ENCODE data around the gene CCDC187.
"Not testable (repeated sequence)": the region's sequence is repeated elsewhere in the genome, so short reads cannot be mapped to it uniquely, and the experiment has no call there.

The CCDC187 gene

DNA sequence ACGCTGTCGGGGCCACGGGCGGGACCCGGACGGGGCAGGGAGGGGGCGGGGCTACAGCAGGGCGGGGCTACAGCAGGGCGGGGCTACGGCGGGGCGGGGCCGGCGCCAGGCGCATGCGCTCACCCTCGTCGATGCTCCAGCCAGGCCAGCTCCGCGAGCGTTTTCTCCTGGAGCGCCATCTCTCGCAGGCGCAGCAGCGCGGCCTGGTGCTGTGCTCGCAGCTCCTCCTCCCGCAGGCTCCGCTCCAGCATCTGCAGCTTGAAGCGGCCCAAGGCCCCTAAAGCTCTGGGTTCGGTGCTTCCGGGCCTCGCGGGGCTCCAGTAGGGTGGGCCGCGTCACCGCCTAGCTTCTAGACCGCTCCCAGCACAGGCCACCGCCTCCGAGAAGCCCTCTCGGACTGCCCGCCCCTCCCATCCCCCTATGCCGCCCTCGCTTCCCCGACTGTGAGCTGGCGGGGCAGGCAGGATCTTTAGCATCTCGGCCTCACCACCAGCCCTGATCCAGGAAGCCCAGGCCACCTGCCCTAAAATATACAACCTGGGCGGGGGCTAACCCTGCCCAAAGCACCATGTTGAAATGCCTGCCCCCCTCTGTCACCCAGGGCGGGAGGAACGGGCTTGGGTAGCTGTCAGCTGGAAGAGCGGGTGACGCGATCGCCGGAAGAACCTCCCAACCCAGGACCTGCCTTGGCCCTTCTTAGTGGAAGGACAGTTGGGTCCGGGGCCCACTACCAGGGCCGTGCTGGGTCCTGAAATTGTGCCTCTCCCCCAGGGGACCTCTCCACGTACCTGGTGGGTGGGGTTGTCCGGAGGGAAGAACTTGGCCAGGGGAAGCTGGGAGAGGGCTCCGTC, 36.4 kb downstream of the CCDC187 start:
- peak; percentile 78 to 83 for DNase-seq (ENCODE audit: low read depth in 1 of 2, low spot score in 1 of 2)

DNA sequence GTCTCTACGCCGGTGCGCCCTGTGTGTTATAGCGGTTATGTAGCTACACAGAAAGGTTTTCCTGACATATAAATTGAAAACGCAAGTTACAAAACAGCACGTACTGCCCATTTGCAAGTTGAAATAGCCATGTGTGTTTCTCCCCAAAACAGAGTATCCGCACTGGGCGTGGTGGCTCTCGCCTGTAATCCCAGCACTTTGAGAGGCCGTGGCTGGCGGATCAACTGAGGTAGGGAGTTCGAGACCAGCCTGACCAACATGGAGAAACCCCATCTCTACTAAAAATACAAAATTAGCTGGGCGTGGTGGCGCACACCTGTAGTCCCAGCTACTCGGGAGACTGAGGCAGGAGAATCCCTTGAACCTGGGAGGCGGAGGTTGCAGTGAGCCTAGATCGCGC, 37.3 kb downstream of the CCDC187 start:
- not testable (repeated sequence) for DNase-seq (ENCODE audit: low read depth in 1 of 2, low spot score in 1 of 2)

DNA sequence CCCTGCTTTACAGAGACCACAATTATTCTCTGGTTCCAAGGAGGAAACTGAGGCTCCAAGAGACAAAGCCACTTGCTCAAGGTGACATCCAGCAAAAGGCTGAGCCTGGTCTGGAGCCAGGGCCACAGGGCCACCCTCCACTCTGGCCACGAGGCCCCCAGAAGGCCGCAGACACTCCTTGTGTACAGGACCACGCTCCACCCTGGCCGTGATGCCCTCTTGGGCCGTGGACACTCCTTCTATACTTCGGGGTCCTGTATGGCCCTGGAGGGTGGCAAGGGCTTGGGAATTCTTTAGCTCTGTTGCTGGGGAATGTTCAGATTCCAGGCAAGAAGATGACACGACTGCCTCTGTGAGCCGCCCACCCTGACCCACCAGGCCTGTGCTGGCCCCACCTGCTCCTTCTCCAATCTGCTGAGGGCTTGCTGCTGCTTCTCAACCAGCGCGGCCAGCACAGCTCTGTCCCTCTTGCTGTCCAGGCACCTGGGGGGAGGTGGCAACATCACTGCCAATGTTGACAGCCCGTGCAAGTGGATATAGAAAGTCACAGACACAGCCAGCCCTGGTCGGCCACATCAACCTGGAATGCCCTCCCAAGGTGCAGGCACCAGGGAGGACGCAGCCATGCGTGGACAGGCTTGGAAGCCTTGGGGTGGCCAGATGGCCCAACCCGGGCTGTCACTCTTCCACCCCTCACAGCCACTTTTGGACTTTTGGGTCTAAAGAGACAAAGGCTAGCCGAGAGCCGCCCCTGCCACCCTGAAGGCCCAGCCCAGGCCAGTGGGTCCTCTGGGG, 38.1 kb downstream of the CCDC187 start:
- no peak for DNase-seq (ENCODE audit: low read depth in 1 of 2, low spot score in 1 of 2)

DNA sequence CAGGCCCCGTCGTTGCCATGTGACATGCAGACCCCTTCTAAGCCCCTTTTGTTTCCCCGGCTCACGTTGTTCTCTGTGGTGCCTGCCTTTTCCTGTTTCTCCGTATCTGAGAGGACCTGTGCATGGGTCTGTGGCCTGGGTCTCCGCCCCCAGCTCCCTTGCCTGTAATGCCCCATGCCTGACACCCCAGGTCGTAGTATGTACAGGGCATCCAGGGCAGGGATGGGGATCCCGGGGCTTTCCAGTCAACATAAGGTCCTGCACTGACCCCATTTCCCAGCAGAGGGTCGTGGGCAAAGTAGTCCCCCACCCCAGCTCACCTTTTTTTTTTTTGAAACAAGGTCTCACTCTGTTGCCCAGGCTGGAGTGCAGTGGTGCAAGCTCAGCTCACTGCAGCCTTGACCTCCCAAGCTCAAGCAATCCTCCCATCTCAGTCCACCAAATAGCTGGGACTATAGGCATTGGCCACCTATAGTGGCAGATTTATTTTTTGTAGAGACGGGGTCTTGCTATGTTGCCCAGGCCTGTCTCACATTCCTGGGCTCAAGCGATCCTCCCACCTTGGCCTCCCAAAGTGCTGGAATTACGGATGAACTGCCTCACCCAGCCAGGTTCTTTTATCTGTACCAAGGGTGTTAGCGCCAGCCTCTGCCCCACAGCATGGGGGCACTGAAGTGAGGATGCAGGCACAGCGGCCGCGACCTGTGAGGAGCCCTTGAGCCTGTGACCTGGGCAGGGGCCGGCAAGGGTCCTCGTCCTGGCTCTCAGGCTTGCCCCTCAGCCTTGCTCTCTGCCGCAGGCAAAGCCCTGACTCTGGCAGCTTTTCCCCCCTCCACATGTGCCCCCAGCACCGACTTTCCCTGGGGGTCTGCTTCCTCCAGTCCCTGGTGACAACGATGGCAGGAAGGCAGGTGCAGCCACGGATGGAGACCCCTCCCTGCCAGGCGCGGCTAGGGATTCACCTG, 39.2 kb downstream of the CCDC187 start:
- no peak for DNase-seq (ENCODE audit: low read depth in 1 of 2, low spot score in 1 of 2)

DNA sequence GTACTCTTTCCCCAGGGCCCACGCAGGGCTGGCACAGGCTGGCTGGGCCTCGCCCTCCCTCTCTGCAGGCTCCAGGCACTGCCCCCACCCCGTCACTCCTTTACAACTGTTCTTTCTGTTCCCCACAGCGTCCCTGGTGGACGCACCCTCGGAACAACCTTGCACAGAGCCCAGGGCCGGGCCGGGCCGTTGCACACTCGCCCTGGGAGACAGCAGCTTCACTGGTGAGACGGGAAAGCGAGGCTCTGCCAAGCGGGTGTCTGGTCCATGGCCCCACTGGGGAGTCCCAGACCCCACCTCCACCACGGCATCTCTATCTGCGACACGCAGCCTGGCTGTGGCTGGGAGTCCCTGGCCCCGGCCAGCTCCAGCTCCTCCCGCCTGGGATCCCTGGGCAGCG, 39.9 kb downstream of the CCDC187 start:
- no peak for DNase-seq (ENCODE audit: low read depth in 1 of 2, low spot score in 1 of 2)

DNA sequence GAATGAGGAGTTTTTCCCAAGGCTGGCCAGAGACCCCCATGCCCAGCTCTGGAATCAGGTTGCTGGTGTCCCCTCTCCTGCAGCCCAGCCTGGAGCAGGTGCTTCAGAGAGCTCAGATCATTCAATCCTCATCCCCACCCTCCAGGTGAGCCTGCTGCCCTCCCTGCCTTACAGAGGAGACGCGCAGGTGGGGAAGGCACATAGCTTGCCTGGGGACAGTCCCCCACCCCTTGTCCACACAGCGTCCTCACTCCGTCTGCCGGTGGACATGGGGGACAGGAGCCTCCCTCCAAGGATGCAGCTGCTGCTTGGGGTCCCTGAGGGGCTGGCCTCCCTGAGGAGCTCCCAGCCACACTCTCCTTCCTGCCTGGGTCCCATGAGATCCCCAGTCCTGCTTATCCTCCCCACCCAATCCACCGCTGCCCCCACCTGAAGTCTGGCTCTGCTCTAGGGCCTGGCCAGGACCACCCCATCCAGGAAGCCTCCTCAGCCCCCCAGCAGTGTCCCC, 41.2 kb downstream of the CCDC187 start:
- DNase-seq (ENCODE audit: low read depth in 1 of 2, low spot score in 1 of 2): no peak

DNA sequence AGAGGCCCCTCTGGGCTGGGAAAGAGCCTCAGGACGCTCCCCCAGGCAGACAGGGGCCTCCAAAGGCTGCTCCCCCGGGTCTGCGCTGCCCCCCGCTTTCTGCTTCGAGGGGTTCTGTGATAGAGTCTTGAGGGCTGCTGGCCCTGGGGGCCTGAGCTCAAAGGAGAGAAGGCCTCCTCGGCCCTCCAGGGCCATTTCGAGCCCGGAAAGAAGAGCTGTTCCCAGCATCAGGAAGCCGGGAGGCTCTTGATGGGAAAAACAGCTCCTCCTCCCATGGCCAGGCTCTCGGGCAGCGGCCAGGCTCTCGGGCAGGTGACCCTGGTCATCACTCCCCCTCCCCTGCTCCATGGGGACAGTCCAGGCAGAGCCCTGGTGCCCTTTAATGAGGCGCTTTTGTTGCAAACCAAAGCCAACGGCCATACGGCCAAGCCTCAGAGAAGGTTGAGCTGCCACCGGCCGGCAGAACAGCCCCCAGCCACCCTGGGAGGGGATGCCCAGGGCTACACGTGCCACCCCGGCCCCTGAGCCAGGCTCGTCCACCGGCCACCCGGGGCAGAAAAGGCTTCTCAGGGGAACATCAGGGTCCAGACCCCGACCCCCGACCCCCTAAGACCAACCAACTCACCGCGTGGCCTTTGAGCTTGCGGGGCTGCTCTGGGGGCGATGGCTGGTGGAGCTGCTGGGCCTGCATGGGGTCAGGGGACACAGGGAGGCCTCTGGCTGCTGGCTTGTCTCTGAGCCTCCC, 42.0 kb downstream of the CCDC187 start:
- DNase-seq (ENCODE audit: low read depth in 1 of 2, low spot score in 1 of 2): no peak

DNA sequence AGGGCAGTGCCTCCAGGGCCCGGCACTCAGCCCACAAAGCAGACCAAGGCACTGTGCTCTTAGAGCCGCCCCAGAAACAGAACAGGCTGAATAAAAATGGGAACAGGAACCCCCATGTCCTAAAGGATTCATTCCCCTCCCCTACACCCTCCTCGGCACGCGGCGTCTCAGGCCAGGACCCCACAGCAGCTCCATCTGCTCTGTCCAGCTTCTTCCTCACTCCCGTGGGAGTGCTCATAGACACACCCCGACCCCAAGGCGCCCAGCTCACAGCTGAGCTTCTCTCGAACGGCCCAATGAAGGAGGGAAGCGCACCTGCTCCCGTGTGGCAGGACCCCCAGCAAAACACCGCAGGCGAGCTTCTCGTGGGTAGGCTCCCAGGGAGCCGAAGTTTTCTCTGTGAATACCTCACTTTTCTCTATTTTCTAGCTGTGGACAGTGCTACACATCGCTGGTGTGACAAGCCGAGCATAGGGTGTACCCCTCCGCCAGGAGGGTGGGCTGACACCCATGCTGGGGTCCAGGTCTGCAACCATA, 42.9 kb downstream of the CCDC187 start:
- no peak for DNase-seq (ENCODE audit: low read depth in 1 of 2, low spot score in 1 of 2)

DNA sequence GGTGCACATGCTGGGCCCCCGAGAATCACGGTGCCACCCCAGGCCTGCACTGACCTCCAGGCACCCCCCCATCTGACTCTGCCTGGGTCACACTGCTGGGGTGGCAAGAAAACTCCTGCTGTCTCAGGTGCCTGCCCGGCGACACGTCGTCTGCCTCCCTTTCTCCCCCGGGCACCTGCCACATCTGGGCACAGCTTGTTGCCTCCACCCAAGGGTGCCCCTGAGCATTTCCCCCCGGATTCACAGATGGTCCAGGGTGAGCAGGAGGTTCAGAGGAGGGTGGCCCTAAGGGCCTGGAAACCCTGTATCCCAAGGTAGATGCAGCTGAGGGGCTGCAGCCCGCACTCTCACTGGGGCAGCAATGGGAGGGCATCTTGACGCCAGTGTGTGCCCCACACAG, 43.4 kb downstream of the CCDC187 start:
- no peak for DNase-seq (ENCODE audit: low read depth in 1 of 2, low spot score in 1 of 2)

DNA sequence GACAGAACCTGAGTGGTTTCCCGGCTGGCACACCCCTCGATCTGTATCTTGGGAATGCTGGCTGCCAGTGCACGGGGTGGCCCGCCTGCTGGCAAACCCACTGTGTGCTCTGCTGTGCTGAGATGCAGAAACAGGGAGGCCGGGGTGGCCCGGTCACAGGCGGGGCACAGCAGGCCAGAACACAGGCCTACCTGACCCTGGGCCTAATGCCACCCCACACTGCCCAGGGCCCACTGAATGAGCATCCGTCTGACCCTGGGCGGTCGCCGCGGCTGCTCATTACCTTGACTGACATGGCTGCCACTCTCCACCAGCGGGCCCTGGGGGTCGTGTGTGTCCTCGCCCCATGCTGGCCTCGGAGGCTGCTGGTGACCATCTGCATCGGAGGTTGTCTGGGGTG, 44.1 kb downstream of the CCDC187 start:
- no peak for DNase-seq (ENCODE audit: low read depth in 1 of 2, low spot score in 1 of 2)

DNA sequence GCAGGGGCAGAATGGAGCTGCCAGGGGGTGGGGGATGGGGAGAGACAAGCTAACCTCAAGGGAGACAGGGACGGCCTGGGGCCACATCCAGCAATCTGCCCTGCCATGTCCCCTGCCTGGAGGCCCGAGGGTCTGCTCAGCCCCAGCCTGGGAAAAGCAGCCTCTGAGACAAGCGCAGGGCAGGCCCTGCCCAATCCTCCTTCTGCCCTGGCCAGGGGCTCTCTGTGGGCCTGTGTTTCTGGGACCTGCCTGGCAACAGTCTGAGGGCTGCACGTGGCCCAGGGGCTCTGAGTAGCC, 44.4 kb downstream of the CCDC187 start:
- no peak for DNase-seq (ENCODE audit: low read depth in 1 of 2, low spot score in 1 of 2)

DNA sequence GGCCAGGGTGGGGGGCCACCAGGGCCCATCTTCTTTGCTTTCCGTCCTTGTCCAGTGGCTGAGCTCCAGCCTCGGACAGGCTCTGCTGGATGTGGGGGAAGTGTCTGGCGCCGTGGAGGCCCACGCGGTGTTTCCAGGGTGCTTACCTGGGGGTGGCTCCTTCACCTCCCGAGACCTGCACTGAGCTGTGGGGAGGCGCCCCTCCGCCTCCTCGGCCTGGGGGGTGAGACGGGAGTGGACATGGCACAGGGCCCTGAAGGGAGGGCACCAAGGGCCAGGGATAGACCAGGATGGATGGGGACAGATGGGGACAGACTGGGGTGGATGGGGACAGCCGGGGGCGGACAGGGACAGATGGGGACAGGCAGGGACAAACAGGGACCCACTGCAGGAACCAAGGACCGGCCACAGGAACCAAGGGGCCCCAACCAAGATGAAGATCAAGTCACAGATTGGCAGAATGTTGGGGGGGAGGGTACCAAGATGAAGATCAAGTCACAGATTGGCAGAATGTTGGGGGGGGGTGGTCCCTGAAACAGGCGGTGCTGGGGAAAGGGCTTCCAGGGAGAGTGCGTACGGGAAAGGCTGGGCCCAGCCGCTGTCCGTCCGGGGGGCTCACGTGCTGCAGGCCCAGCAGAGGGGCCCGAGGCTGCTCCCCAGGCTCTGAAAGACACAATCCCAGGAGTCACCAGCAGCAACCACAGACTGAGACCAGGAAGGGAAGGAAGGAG, 44.9 kb downstream of the CCDC187 start:
- DNase-seq (ENCODE audit: low read depth in 1 of 2, low spot score in 1 of 2): no peak

DNA sequence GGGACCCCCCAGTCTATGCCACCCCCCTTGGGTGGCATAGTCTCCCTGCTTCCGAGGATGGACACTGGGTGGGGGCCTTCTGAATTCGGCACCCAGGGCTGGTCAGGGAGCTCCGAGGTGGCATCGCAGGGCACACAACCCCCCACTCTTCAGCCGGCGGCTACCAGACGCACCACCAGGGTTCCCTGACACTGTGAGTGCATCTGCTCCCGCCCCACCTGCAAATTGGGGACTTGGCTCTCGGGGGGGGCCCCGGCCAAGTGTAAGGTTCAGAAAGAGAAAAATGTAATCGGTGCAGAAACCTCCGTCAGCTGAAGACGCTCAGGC, 45.6 kb downstream of the CCDC187 start:
- no peak for DNase-seq (ENCODE audit: low read depth in 1 of 2, low spot score in 1 of 2)

DNA sequence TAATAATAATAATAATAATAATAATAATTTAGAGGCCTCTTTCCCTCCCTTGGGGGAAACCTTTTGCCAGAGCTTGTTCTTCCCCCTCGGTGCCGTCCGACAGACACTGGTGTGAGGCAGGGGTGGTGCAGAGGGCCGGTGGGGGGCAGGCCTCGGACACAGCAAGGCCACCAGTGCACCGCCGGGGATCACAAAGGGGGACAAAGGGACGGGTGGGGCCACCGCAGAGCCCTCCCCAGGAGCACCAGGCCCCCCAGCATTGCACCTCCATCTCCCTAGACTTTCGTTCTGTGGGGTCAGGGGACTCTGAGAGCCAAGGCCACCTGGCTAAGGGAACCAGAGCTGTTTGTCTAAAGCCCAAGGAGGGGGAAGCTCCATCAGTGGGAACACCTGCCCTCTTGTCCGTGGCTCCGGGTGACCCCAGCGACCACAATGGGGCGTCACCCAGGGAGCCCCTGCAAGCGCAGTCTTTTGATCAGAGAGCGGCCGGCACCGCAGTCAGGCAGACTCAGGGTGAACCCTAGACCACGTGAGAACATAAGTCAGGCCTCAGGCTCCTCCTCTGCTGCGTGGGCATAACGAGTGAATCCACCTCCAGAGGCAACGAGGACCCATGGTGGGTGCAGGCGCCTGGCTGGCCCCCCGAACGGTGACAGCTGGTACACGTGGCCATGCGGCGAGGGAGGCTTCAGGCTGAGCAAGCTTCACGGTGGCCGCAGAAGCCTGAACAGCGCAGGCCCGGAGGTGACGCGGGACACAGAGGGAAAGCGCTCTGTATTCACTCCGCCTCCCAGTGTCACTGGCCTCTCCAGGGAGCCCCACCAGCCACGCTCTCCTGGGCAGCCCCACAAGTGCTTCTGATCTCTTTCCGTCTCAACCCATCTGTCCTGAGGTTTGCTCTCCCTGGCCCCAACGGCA, 46.3 kb downstream of the CCDC187 start:
- DNase-seq (ENCODE audit: low read depth in 1 of 2, low spot score in 1 of 2): no peak

DNA sequence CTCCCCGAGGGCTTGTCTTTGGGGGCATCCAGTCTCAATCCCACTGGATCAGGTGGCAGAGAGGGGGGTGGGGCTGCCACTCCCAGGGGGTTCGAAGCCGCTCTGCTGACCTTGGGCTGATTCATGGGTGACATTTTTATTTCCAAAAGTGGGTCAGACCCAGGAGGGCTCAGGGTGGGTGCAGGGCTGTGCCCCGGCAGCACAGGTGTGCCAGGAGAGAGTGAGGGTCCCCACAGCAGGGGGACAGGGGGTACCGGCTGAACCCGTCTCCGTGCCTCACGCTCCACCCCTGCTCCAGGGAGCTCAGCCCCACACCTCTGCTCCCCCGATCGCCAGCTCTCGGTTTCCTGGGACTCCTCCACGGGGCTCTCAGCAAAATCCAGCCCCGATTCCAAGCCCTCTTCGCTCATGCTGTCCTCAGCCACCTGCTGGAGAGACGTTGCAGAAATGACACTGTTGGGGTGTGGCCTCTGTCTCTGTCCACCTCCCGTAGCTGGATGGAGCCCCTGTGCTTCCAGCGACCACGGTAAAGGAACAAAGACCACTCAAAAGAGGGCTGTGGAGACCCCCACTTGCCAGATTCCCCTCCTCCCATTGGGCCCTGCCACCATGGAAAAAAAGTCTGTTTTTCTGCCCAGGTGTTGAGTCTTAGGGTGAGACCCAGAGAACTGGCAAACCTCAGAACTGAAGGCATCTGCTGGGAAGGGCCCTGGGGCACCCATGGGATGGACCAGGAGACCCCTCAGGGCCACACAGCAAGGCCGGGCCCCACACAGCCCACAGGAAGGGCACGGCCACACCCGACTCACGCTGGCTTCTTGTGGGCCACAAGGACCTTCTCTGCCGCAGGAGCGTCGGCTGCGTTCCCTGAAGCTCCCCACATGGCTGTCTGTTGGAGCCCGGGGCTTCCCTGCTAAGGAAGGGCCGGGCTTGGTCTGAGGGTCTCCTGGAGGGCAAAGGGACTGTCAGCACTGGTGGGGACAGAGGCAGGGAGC, 47.7 kb downstream of the CCDC187 start:
- no peak for DNase-seq (ENCODE audit: low read depth in 1 of 2, low spot score in 1 of 2)

DNA sequence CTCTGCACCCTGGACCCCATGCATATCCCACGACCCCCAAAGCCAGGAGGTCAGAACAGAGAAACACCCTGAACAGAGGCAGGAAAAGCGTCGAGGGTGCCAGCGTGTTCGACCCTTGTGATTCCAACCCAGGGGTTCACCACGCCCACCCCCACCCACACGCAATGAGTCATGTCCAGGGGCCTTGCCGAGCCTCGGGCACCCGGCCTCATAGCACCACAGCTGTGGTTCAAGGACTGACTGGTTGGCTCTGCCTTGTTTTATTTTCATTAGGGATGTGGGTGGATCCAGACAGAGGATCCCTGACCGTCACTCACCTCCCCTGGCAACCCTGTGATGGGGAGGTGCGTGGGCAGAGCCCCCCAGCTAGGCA, 48.7 kb downstream of the CCDC187 start:
- no peak for DNase-seq (ENCODE audit: low read depth in 1 of 2, low spot score in 1 of 2)

DNA sequence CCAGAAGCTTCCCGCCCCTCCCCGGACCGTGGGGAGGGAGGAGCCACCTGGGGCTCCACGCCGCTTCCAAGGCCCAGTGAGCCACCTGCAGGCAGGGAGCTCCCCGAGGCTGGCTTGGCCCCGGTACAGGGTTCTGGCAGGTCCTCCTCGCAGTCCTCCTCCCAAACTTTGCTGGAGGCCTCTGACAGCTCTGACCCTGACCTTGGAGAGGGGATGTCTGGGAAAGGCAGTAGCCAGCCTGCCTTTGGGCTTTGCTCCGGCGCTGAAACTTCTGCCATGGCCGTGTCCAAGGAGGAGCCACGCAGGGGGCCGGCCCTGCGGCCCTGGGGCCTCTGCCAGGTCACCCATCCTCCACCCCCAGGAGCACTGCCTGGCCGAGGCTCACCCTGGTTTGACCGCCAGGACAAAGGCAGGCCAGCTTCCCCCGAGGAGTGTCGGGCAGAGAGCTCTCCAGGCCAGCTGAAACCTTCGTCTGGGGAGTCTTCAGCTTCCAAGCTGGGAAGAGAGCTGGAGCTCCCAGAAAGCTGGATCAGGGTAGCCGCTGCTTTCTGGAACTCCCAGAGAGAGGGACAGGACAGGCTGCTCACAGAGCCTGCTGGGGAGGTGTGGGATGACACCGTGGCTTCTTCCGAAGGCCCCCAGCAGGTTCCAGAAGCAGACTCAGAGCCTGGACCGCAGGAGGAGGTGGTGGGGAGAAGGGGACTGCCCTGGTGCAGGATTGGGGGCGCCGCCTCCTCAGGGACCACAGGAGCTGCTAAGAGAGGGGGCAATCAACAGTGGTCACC, 49.3 kb downstream of the CCDC187 start:
- no peak for DNase-seq (ENCODE audit: low read depth in 1 of 2, low spot score in 1 of 2)
